ENCODE results near the gene UAP1L1.
A peak's percentile ranks its signal among the peaks of the same experiment; 100 is the strongest.

Gene UAP1L1

GRCh38 chr9:137042751-137043727 lies 34.3 kb upstream of the UAP1L1 start:
- DNase-seq = no peak

DNA sequence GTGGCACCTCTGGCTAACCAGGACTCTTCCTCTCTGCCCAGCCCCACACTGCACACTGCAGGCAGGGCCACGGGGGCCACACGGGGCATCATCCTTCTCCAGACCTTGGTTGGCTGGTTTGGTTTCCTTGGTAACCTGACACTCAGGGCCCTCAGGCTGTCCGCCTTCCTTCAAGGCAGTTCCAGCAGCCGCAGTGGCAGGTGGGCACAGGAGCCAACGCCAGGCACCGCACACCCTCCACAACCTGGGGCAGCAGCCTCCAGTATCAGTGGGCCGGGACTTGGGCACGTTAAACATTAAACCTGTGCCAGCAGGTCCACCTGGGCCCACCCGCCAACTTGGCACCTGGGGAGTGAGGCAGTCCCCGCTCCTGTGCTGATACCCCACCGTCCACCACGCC lies 33.3 kb upstream of the UAP1L1 start:
- DNase-seq = no peak

- no peak for DNase-seq
These were observed 32.7 kb upstream of the UAP1L1 start for GRCh38 chr9:137044502-137045177.

- no peak for DNase-seq
These were observed 31.8 kb upstream of the UAP1L1 start for GRCh38 chr9:137045294-137046087.

DNA sequence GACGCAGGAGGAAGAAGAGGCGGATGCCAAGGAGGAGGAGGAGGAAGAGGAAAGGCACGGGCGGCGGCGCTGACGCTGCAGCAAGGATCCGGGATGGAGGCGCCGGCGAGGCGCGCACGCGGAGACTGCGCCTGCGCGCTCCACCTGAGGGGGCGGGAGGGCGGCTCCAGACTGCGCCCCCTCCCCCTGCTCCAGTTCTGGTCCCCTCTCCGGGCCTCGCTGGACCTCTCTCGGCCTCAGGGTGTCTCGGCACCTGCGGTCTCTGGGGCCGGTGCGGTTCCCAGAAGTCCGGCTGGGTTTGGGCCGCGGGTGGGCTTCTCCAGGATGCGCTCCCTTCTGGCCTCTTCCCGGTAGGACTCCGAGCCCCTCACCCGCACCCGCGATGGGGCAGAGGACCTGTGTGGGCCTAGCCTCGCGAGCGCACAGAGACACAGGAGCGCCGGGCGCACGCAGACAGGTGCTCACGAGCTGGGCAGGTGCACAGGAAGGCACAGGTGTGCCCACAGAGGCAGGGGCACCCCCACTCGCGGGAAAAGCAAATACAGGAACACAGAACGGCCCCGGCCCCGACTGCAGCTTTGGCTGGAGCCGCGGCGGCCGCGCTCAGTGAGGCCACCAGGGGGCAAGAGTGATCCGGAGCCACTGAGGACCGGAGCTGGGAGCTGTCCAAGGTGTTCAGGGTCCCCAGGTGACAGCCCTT lies 31.1 kb upstream of the UAP1L1 start, which contains the start of gene NPDC1:
Gene NPDC1, minus strand, starts transcription at position 90 of the 700 bp plus-strand sequence. CDS start 188 bp downstream, outside the sequence.
- peak; percentile 65 to 79 for DNase-seq

- DNase-seq = no peak
These were observed 28.4 kb upstream of the UAP1L1 start for GRCh38 chr9:137048655-137049543.

GRCh38 chr9:137049544-137050449 lies 27.5 kb upstream of the UAP1L1 start:
- peak in 1 of 2 experiments; percentile 56 for DNase-seq

GRCh38 chr9:137050570-137050969 lies 26.7 kb upstream of the UAP1L1 start:
- DNase-seq = no peak

GRCh38 chr9:137051145-137051724 lies 26.1 kb upstream of the UAP1L1 start:
- no peak for DNase-seq

- no peak for DNase-seq
These were observed 25.0 kb upstream of the UAP1L1 start for GRCh38 chr9:137052293-137052692.

- DNase-seq = no peak
These were observed 24.0 kb upstream of the UAP1L1 start for GRCh38 chr9:137052998-137053943.

GRCh38 chr9:137053944-137054931 lies 23.1 kb upstream of the UAP1L1 start, which contains the start of gene ENTPD2:
Gene ENTPD2 (minus strand): TSS chr9:137054061. CDS start chr9:137053997, 64 bp downstream.
- peak; percentile 47 to 59 for DNase-seq

- DNase-seq = no peak
These were observed 22.4 kb upstream of the UAP1L1 start for GRCh38 chr9:137054932-137055384.

DNA sequence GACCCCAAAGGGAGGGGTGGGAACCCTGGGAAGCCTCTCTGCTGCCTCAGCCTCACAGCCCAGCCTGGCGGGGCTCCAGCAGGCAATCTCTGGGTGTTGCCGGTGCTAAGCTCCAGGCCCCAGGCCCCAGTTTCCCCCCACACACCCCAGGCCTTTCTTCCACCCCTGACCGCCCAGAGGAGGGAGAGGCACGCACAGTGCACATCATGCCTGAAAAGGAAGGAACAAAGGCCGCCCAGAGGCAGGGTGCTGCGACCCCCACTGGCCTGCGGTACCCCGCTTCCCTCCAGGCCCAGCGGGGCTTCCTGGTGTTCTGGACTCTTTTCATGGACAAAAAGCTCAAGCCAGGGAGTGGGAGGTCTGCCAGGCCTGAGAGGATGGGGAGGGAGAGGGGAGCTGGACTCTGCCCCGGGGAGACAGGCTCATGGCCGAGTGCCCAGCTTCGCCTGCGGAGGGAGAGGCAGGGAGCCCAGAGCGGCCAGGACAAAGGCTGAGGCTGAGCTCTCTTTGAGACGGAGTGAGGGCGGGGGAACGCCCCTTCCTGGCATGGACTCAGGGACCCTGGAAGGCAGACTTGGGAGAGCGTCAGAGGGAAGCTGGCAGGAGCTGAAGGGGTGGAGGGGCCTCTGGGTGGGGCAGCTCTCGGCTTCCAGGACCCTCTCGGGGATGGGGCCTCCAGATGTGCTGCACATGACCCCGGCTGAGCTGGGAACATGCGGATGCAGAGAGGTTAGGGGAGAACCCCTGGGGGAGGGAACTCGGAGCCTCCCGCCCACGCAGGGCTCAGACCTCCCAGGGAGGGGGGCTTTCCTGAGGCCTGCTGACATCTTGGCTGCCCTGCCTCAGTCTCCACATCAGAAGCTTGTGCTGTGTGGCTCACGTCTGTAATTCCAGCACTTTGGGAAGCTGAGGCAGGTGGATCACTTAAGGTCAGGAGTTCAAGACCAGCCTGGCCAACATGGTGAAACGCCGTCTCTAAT lies 21.6 kb upstream of the UAP1L1 start:
- no peak for DNase-seq

GRCh38 chr9:137056739-137057415 lies 20.4 kb upstream of the UAP1L1 start:
- DNase-seq = no peak
